ENCODE measurements around the gene CTU2. TPM values are rescaled to one million over a fixed set of nuclear protein-coding genes. Genes with fewer than 3 reads are reported as not detected.

CTU2 gene
- total and polyA plus RNA-seq, 9 of the 15 experiments (the other 6 are each of a cell fraction or from before 2014, with no cell fraction given), result 1.3 to 105 (median 23.2) TPM

GRCh38 chr16:88705801-88706228 lies 488 bp upstream of the CTU2 start:
- peak overlapping the region; percentile 70 for H3K27ac ChIP-seq (ENCODE audit: extremely low read depth, low read depth, low read length)
- POLR2A ChIA-PET, result interaction anchor here (0.6 to 2.2 kb wide), 5 partner anchors 9 to 99 kb away, joined by 3 to 12 read pairs (median 5); no protein-coding TSS in a partner anchor
- peak overlapping the region; percentile 63; the same call in 1 of the 2 replicates for H2AFZ ChIP-seq (ENCODE audit: low read depth, low read length)
- TF ChIP-seq SREBF1 (IDR thresholded peaks at IDR 0.05; ENCODE audit: borderline replicate concordance, low read depth, low read length) (no peak), CHAMP1 (IDR thresholded peaks at IDR 0.05) (no peak), CHD2 (IDR thresholded peaks at IDR 0.05; ENCODE audit: low read depth, low read length) (no peak), SAFB (IDR thresholded peaks at IDR 0.05; ENCODE audit: borderline replicate concordance, low read depth, low read length) (peak; percentile 10; the same call in 1 of the 2 replicates), USF2 (CRISPR knock-in tag; IDR thresholded peaks at IDR 0.05) (peak; percentile 18; the same call in 1 of the 2 replicates), PKNOX1 (IDR thresholded peaks at IDR 0.05) (no peak), CTCF (IDR thresholded peaks at IDR 0.05 in 2 of 3, conservative IDR thresholded peaks at IDR 0.05 in 1 of 3; ENCODE audit: insufficient read depth in 2 of 3, low read depth in 1 of 3, low read length in 3 of 3) (no peak), E2F6 (IDR thresholded peaks at IDR 0.05; ENCODE audit: borderline replicate concordance in 1 of 2, extremely low read depth in 1 of 2, insufficient read depth in 1 of 2, insufficient read length in 1 of 2, low read depth in 1 of 2, low read length in 1 of 2, poor library complexity in 1 of 2, severe bottlenecking in 1 of 2) (no peak), ZNF124 (CRISPR knock-in tag; IDR thresholded peaks at IDR 0.05) (no peak), MYNN (IDR thresholded peaks at IDR 0.05) (no peak), MYNN (CRISPR knock-in tag; IDR thresholded peaks at IDR 0.05) (no peak), ZBTB1 (CRISPR knock-in tag; IDR thresholded peaks at IDR 0.05; ENCODE audit: borderline replicate concordance, low read depth) (0 out of 2 replicates have a peak, but pooled peaks have one; percentile 2)

More at GRCh38 chr16:88705801-88706228, 488 bp upstream of the CTU2 start:
- H3K36me3 ChIP-seq (ENCODE audit: control insufficient read depth, insufficient read depth, low read length), result peaks cover 58% of the 10 kb centered on the region; the same call in 2 of the 3 replicates
- DNase-seq (ENCODE audit: extremely low read depth in 1 of 4, low spot score in 3 of 4) (peak in 1 of 4 experiments; percentile 50), FAIRE-seq (no peak), ATAC-seq (peak; percentile 31)
- H3K79me2 ChIP-seq (ENCODE audit: control insufficient read depth, insufficient read depth, low read length), result peaks cover 89% of the 10 kb centered on the region
- in situ Hi-C loops (cut with MboI) (no loop called here), intact Hi-C loops (cut with micrococcal nuclease) (loop anchor here (5.0 kb wide), 1 partner anchor 44 kb away; the partner anchor contains the start of gene MVD)
- H3K9me3 ChIP-seq (replicated peaks; ENCODE audit: control insufficient read depth, insufficient read depth, low read depth, low read length), result no peaks in the 10 kb centered on the region
- H3K4me3 ChIP-seq, result peak overlapping the region; percentile 98
- H3K9me1 ChIP-seq (ENCODE audit: control insufficient read depth, insufficient read depth, low read length), result peaks cover 3% of the 10 kb centered on the region
- CTCF ChIA-PET (ENCODE audit: low intra/inter-chr PET ratio), result no interaction called here
- peaks cover 11% of the 10 kb centered on the region; the same call in 1 of the 2 replicates for H4K20me1 ChIP-seq (replicated peaks; ENCODE audit: control insufficient read depth, insufficient read depth, low read length)
- BruUV-seq (replicated peaks), result no TSS peak
- peak overlapping the region; percentile 86 to 99 for H3K9ac ChIP-seq (ENCODE audit: insufficient read depth in 1 of 2, low read depth in 2 of 2, low read length in 2 of 2)
- WGBS (ENCODE audit: insufficient coverage, low coverage, missing lambda C conversion rate), result 2% methylated on average over 47 of the region's 57 CpGs
- peaks cover 16 to 79% of the 10 kb centered on the region in 2 experiments for H3K4me1 ChIP-seq (replicated peaks in 1 of 2; ENCODE audit: control insufficient read depth in 2 of 2, insufficient read depth in 2 of 2, low read length in 2 of 2)
- H3K4me2 ChIP-seq (ENCODE audit: insufficient read depth, low read length), result peak overlapping the region; percentile 90
- no peaks in the 10 kb centered on the region for H3K27me3 ChIP-seq (ENCODE audit: control insufficient read depth in 2 of 2, insufficient read depth in 2 of 2, low read length in 2 of 2)
